Uterus (tissue), 4 donors: ENCODE measurements around the gene GANC. TPM values are rescaled to one million over a fixed set of nuclear protein-coding genes. Genes with fewer than 3 reads are reported as not detected.

ENCODE experiments used
- DNase-seq, 2 donors: peaks; one replicate each; pipeline ENCODE4 v3.0.0-alpha.2; 2019 to 2020
- H3K27ac ChIP-seq, 2 donors: fragments of 200-600 bp; sonication (generic); 1 replicate in 1 of 2; 2 replicates in 1 of 2; pipeline ENCODE4 v1.5.1; 2016 to 2018
- H3K27me3 ChIP-seq, 2 donors: fragments of 200-600 bp; sonication (generic); one replicate each; pipeline ENCODE4 v1.5.1; 2018 to 2019; ENCODE audit warnings: control low read depth in 1 of 2
- H3K36me3 ChIP-seq, 2 donors: fragments of 200-600 bp; sonication (generic); one replicate each; pipeline ENCODE4 v1.5.1; 2019; ENCODE audit warnings: control low read depth in 1 of 2
- H3K4me1 ChIP-seq, 2 donors: fragments of 200-600 bp; sonication (generic); one replicate each; pipeline ENCODE4 v1.5.1; 2018 to 2019; ENCODE audit warnings: control low read depth in 1 of 2
- H3K4me3 ChIP-seq, 2 donors: fragments of 200-600 bp; sonication (generic); 1 replicate in 1 of 2; 2 replicates in 1 of 2; pipeline ENCODE4 v1.5.1; 2018 to 2019; ENCODE audit warnings: mild to moderate bottlenecking in 1 of 2
- H3K9me3 ChIP-seq, 2 donors: fragments of 200-600 bp; sonication (generic); one replicate each; pipeline ENCODE4 v1.5.1; 2019; ENCODE audit warnings: control low read depth in 1 of 2
- CTCF ChIP-seq, 4 experiments: fragments of 200-600 bp in 2 of 4; fragments of 450-650 bp in 2 of 4; sonication (generic) in 2 of 4; IDR thresholded peaks; one replicate each; pipeline ENCODE4 v1.5.1; 2016 to 2019; ENCODE audit warnings: antibody characterized with exemption in 4 of 4, mild to moderate bottlenecking in 2 of 4, moderate library complexity in 1 of 4
- POLR2A ChIP-seq, 2 donors: fragments of 450-650 bp; IDR thresholded peaks; one replicate each; pipeline ENCODE4 v1.6.1; 2016; ENCODE audit warnings: antibody characterized with exemption in 2 of 2, mild to moderate bottlenecking in 1 of 2, moderate library complexity in 1 of 2
- intact Hi-C: fragments of 100-400 bp; cut with DNase I; formaldehyde crosslinking; loops from one replicate; pipeline ENCODE4 v1.15.1; 2023; ENCODE audit warnings: low total_unique reads
- total RNA-seq, 4 donors: library from RNA; depleted of rRNA in 3 of 4; stranded (reverse); fragments of >200 nt in 3 of 4; gene quantifications; one replicate each; pipeline versions ENCODE4 v1.1.0 to v1.2.4, GENCODE V29; 2014 to 2023
- donor health status: DM: yes; HTN: yes; CAD: no.

The GANC gene
- total RNA-seq, 4 donors from 2014 or later: 11.8 to 48.9 (median 41.3) TPM

- H3K27me3 ChIP-seq: no peaks in the 10 kb centered on the region
- no peaks in the 10 kb centered on the region for H3K4me1 ChIP-seq
- no peak overlapping the region for H3K27ac ChIP-seq
- no peaks in the 10 kb centered on the region for H3K9me3 ChIP-seq
- intact Hi-C loops: no loop called here
- no peak for DNase-seq
- no peak overlapping the region for H3K4me3 ChIP-seq
- TF ChIP-seq POLR2A (IDR thresholded peaks at IDR 0.05) (no peak), CTCF (IDR thresholded peaks at IDR 0.05) (no peak)
- H3K36me3 ChIP-seq: no peaks in the 10 kb centered on the region
Observed at GRCh38 chr15:42378011-42378410, 105.0 kb downstream of the GANC start.

- H3K36me3 ChIP-seq: no peaks in the 10 kb centered on the region
Observed at GRCh38 chr15:42384597-42384996, 111.6 kb downstream of the GANC start.

GRCh38 chr15:42385206-42385979, 112.4 kb downstream of the GANC start:
- no peak overlapping the region for H3K4me3 ChIP-seq

More at GRCh38 chr15:42384597-42384996, 111.6 kb downstream of the GANC start:
- Histone ChIP-seq H3K4me3 (no peak overlapping the region), H3K4me1 (no peaks in the 10 kb centered on the region), H3K27ac (no peak overlapping the region), H3K9me3 (no peaks in the 10 kb centered on the region), H3K27me3 (no peaks in the 10 kb centered on the region)
- TF ChIP-seq POLR2A (IDR thresholded peaks at IDR 0.05) (no peak), CTCF (IDR thresholded peaks at IDR 0.05) (no peak)
- DNase-seq: no peak
- intact Hi-C loops: no loop called here

GRCh38 chr15:42385980-42386700, 113.1 kb downstream of the GANC start:
- TF ChIP-seq CTCF (IDR thresholded peaks at IDR 0.05): no peak
- no peak for TF ChIP-seq POLR2A (IDR thresholded peaks at IDR 0.05)
- DNase-seq: no peak
- H3K36me3 ChIP-seq: no peaks in the 10 kb centered on the region
- no peak overlapping the region for H3K4me3 ChIP-seq
- H3K4me1 ChIP-seq: no peaks in the 10 kb centered on the region
- no peaks in the 10 kb centered on the region for H3K9me3 ChIP-seq
- no peaks in the 10 kb centered on the region for H3K27me3 ChIP-seq
- H3K27ac ChIP-seq: no peak overlapping the region
- intact Hi-C loops: no loop called here

More at GRCh38 chr15:42385206-42385979, 112.4 kb downstream of the GANC start:
- Histone ChIP-seq H3K4me1 (no peaks in the 10 kb centered on the region), H3K36me3 (no peaks in the 10 kb centered on the region), H3K27me3 (no peaks in the 10 kb centered on the region), H3K27ac (no peak overlapping the region), H3K9me3 (no peaks in the 10 kb centered on the region)
- intact Hi-C loops: no loop called here
- TF ChIP-seq CTCF (IDR thresholded peaks at IDR 0.05) (no peak), POLR2A (IDR thresholded peaks at IDR 0.05) (no peak)
- DNase-seq: no peak

- Histone ChIP-seq H3K27me3 (no peaks in the 10 kb centered on the region), H3K36me3 (no peaks in the 10 kb centered on the region), H3K27ac (no peak overlapping the region), H3K9me3 (no peaks in the 10 kb centered on the region), H3K4me1 (no peaks in the 10 kb centered on the region), H3K4me3 (no peak overlapping the region)
- intact Hi-C loops: no loop called here
- no peak for DNase-seq
- no peak for TF ChIP-seq POLR2A (IDR thresholded peaks at IDR 0.05)
Observed at GRCh38 chr15:42387603-42388002, 114.6 kb downstream of the GANC start.
